GM23248 (cell line): ENCODE results near the gene ZNF133. TPM values are rescaled to one million over a fixed set of nuclear protein-coding genes. Genes with fewer than 3 reads are reported as not detected.
A peak's percentile ranks its signal among the peaks of the same experiment; 100 is the strongest.
"Not testable (repeated sequence)": the region's sequence is repeated elsewhere in the genome, so short reads cannot be mapped to it uniquely, and the experiment has no call there.

Experiments used
- DNase-seq: peaks from one replicate; pipeline ENCODE4 v3.0.0-alpha.2; 2015
- H2AFZ ChIP-seq: fragments of 200-600 bp; sonication (generic); 2 replicates; pipeline ENCODE4 v1.6.1; 2016; ENCODE audit warnings: antibody characterized with exemption
- H3F3A ChIP-seq: fragments of 200-600 bp; sonication (generic); 2 replicates; pipeline ENCODE4 v1.6.1; 2016; ENCODE audit warnings: mild to moderate bottlenecking, antibody characterized with exemption, mixed run types; ENCODE audit not compliant: insufficient read depth
- H3K27ac ChIP-seq: fragments of 200-600 bp; sonication (generic); 2 replicates; pipeline ENCODE4 v1.5.1; 2016; ENCODE audit warnings: mild to moderate bottlenecking
- H3K27me3 ChIP-seq: fragments of 200-600 bp; sonication (generic); replicated peaks from 2 replicates; pipeline ENCODE4 v1.6.1; 2016; ENCODE audit warnings: mild to moderate bottlenecking; ENCODE audit not compliant: insufficient read depth
- H3K36me3 ChIP-seq: fragments of 200-600 bp; sonication (generic); 2 replicates; pipeline ENCODE4 v1.6.1; 2016; ENCODE audit warnings: low read depth, mild to moderate bottlenecking
- H3K4me1 ChIP-seq: fragments of 200-600 bp; sonication (generic); 2 replicates; pipeline ENCODE4 v1.6.1; 2016; ENCODE audit warnings: mild to moderate bottlenecking; ENCODE audit not compliant: insufficient read depth
- H3K4me2 ChIP-seq: fragments of 200-600 bp; sonication (generic); one replicate; pipeline ENCODE4 v1.6.1; 2016; ENCODE audit warnings: mild to moderate bottlenecking; ENCODE audit not compliant: unreplicated experiment
- H3K4me3 ChIP-seq: fragments of 200-600 bp; sonication (generic); 2 replicates; pipeline ENCODE4 v1.5.1; 2016; ENCODE audit warnings: mild to moderate bottlenecking
- H3K79me2 ChIP-seq: fragments of 200-600 bp; sonication (generic); 2 replicates; pipeline ENCODE4 v1.6.1; 2016; ENCODE audit warnings: mild to moderate bottlenecking; ENCODE audit not compliant: insufficient read depth
- H3K9ac ChIP-seq: fragments of 200-600 bp; sonication (generic); 2 replicates; pipeline ENCODE4 v1.6.1; 2016; ENCODE audit warnings: mild to moderate bottlenecking
- H3K9me2 ChIP-seq: fragments of 200-600 bp; sonication (generic); 2 replicates; pipeline ENCODE4 v1.6.1; 2016; ENCODE audit warnings: mixed run types, mild to moderate bottlenecking, moderate library complexity; ENCODE audit not compliant: insufficient read depth
- H3K9me3 ChIP-seq: fragments of 200-600 bp; sonication (generic); one replicate; pipeline ENCODE4 v1.6.1; 2017; ENCODE audit warnings: low read depth
- H4K20me1 ChIP-seq: fragments of 200-600 bp; sonication (generic); 2 replicates; pipeline ENCODE4 v1.6.0; 2016; ENCODE audit not compliant: insufficient read depth
- EZH2 ChIP-seq: fragments of 200-600 bp; sonication (generic); IDR thresholded peaks from 2 replicates; pipeline ENCODE4 v1.6.1; 2018; ENCODE audit warnings: antibody characterized with exemption, mild to moderate bottlenecking; ENCODE audit not compliant: insufficient read depth, poor library complexity, severe bottlenecking
- EZH2phosphoT487 ChIP-seq: fragments of 200-600 bp; sonication (generic); IDR thresholded peaks from 2 replicates; pipeline ENCODE4 v1.6.1; 2018; ENCODE audit warnings: antibody characterized with exemption, moderate library complexity, mild to moderate bottlenecking, low read depth; ENCODE audit not compliant: insufficient read depth
- WGBS, 2 experiments: methylation state at CpG; one replicate each; pipeline ENCODE4 v1.1.6; 2015 to 2017; ENCODE audit warnings: low lambda C conversion rate in 2 of 2, low coverage in 1 of 2; ENCODE audit errors: missing lambda C conversion rate in 2 of 2; 5-methylcytosine and 5-hydroxymethylcytosine counted together
- in situ Hi-C: fragments of 300-500 bp; cut with MboI; formaldehyde crosslinking; loops from 2 replicates; pipeline ENCODE4 v1.15.0; 2020
- polyA plus RNA-seq: library from polyadenylated mRNA; unstranded; fragments of >200 nt; fragmentation: Nextera tagmentation; extraction: Ambion mirVana; gene quantifications from 2 replicates; pipeline ENCODE4 v1.2.1, GENCODE V29; 2016
- total RNA-seq: library from RNA; depleted of rRNA; stranded (reverse); fragments of >200 nt; shearing (Covaris generic); gene quantifications from 2 replicates; pipeline ENCODE4 v1.2.3, GENCODE V29; 2014; rRNA removed

The ZNF133 gene
- total RNA-seq (17.9 and 18.0 TPM in 2 replicates), polyA plus RNA-seq (10.7 and 11.3 TPM in 2 replicates)

DNA sequence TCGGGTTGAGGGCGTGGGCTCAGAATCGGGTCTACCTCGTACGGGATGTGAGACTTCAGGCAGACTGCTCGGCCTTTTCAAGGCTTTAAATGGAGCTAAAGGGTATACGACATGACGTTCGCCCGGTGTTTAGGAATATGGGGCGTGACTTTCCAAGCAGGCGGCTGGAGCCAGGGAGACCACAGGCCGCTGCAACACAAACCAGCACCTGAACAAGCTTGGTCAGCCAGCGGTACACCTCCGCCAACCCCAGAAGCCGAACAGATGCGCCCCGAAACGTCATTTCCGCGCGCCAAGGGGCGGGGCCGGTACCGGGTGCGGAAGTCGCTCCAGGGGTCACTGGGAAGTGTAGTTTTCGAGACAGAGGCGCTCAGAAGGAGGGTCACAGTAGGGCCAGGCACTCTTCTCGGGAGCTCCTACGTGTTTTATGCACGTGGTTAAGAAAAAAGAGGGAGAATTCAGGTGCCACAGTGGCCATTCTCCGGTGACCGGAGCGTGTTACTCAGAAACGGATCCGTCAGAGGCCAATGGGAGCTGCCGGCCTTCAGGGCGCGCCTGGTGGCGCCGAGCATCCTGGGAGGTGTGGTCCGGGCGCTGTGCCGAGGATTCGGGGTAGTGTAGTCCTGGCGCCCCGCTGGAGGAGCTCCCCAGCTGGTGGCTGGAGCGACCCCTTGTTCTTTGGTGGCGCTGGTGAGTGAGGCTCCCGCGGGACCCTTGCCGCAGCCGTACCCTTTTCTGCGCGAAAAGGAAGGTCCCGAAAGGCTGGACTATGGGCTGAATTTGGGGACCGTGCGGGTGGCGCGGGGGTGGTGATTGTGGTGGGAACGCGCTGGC is at the start of gene ZNF133:
Gene ZNF133 (plus strand): TSS at position 613 of the 834 bp plus-strand sequence. CDS start 17,160 bp downstream, outside the sequence.
- peaks cover 48% of the 10 kb centered on the region for H3K79me2 ChIP-seq
- no peaks in the 10 kb centered on the region for H3K9me2 ChIP-seq
- peaks cover 2% of the 10 kb centered on the region for H3K9me3 ChIP-seq
- peak within 1 kb of the TSS; percentile 93 for H3K4me3 ChIP-seq
- H3K27ac ChIP-seq, result peak within 1 kb of the TSS; percentile 87
- H3K9ac ChIP-seq, result peak within 1 kb of the TSS; percentile 94
- TF ChIP-seq EZH2phosphoT487 (no peak), EZH2 (no peak)
- WGBS, 2 experiments, result 1% methylated on average over 62 to 63 of the region's 63 CpGs
- no peaks in the 10 kb centered on the region for H3K27me3 ChIP-seq
- H4K20me1 ChIP-seq, result no peaks in the 10 kb centered on the region
- peak; percentile 96 for DNase-seq
- peak within 1 kb of the TSS; percentile 88 for H3K4me2 ChIP-seq
- in situ Hi-C loops, result loop anchor here (25.0 kb wide), 2 partner anchors 651 to 776 kb away; no protein-coding TSS in a partner anchor
- no peaks in the 10 kb centered on the region for H3K36me3 ChIP-seq
- H3F3A ChIP-seq, result no peaks in the 10 kb centered on the region
- H2AFZ ChIP-seq, result peak within 1 kb of the TSS; percentile 97
- H3K4me1 ChIP-seq, result peaks cover 6% of the 10 kb centered on the region; the same call in 1 of the 2 replicates

DNA sequence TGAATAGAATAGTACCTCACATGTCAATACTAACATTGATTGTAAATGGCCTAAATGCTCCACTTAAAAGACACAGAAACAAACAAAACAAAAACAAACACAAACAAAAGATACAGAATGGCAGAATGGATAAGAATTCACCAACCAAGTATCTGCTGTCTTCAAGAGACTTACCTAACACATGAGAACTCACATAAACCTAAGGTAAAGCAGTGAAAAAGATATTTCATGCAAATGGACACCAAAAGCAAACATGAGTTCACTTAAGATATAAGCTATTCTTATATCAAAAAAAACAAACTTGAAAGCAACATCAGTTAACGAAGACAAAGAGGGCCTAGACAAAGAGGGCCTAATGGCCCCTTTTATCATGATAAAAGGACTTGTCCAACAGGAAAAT is 47.3 kb upstream of the ZNF133 start:
- 6 to 22% methylated on average over 1 of the region's 1 CpG for whole genome bisulfite sequencing, 2 experiments
- Histone ChIP-seq H3K4me3 (no peak overlapping the region), H3K36me3 (no peaks in the 10 kb centered on the region), H3K9ac (no peak overlapping the region), H3K4me1 (no peaks in the 10 kb centered on the region), H3K4me2 (no peak overlapping the region), H3K9me3 (no peaks in the 10 kb centered on the region), H2AFZ (no peak overlapping the region), H3K9me2 (no peaks in the 10 kb centered on the region), H3K27ac (no peak overlapping the region), H3K27me3 (peaks cover 7% of the 10 kb centered on the region; the same call in 1 of the 2 replicates), H4K20me1 (no peaks in the 10 kb centered on the region), H3F3A (no peaks in the 10 kb centered on the region), H3K79me2 (no peaks in the 10 kb centered on the region)
- no peak for TF ChIP-seq EZH2phosphoT487
- TF ChIP-seq EZH2, result no peak
- in situ Hi-C loops, result no loop called here
- no peak for DNase-seq

DNA sequence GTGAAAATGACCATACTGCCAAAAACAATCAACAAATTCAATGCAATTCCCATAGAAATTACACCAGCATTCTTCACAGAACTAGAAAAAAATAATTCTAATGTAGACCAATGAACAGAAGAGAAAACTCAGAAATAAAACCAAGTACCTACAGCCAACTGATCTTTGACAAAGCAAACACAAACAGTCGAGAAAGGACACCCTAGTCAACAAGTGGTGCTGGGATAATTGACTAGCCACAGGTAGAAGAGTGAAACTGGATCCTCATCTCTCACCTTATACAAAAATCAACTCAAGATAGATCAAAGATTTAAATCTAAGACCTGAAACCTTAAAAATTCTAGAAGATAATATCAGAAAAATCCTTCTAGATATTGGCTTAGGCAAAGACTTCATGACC is 44.5 kb upstream of the ZNF133 start:
- Histone ChIP-seq H2AFZ (no peak overlapping the region), H3K4me2 (no peak overlapping the region), H3F3A (no peaks in the 10 kb centered on the region), H3K9ac (no peak overlapping the region), H3K9me3 (no peaks in the 10 kb centered on the region), H3K27ac (no peak overlapping the region), H3K79me2 (no peaks in the 10 kb centered on the region), H3K4me3 (no peak overlapping the region), H3K9me2 (no peaks in the 10 kb centered on the region), H3K36me3 (no peaks in the 10 kb centered on the region), H3K4me1 (no peaks in the 10 kb centered on the region), H4K20me1 (no peaks in the 10 kb centered on the region), H3K27me3 (no peaks in the 10 kb centered on the region)
- 0% methylated on average over 1 of the region's 1 CpG for WGBS, 2 experiments
- DNase-seq, result no peak
- TF ChIP-seq EZH2 (no peak), EZH2phosphoT487 (no peak)
- in situ Hi-C loops, result no loop called here

DNA sequence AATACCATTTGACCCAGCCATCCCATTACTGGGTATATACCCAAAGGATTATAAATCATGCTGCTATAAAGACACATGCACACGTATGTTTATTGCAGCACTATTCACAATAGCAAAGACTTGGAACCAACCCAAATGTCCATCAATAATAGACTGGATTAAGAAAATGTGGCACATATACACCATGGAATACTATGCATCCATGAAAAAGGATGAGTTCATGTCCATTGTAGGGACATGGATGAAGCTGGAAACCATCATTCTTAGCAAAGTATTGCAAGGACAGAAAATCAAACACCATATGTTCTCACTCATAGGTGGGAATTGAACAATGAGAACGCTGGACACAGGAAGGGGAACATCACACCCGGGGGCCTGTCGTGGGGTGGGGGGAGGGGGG is 39.8 kb upstream of the ZNF133 start:
- H3K27ac ChIP-seq, H3K27me3 ChIP-seq, H3K9ac ChIP-seq, H3K9me3 ChIP-seq, DNase-seq, H4K20me1 ChIP-seq, H3K36me3 ChIP-seq, H2AFZ ChIP-seq, H3K9me2 ChIP-seq, H3K79me2 ChIP-seq, H3K4me2 ChIP-seq, H3K4me3 ChIP-seq, H3F3A ChIP-seq, H3K4me1 ChIP-seq, in situ Hi-C loops: not testable (repeated sequence)
- WGBS, 2 experiments, result 50 to 51% methylated on average over 3 to 4 of the region's 4 CpGs
